ENCODE data around the gene CDH13. TPM values are rescaled to one million over a fixed set of nuclear protein-coding genes. Genes with fewer than 3 reads are reported as not detected.

The CDH13 gene
- total and polyA plus RNA-seq, 2 experiments from 2014 or later = 1.2 to 1.5 TPM

DNA sequence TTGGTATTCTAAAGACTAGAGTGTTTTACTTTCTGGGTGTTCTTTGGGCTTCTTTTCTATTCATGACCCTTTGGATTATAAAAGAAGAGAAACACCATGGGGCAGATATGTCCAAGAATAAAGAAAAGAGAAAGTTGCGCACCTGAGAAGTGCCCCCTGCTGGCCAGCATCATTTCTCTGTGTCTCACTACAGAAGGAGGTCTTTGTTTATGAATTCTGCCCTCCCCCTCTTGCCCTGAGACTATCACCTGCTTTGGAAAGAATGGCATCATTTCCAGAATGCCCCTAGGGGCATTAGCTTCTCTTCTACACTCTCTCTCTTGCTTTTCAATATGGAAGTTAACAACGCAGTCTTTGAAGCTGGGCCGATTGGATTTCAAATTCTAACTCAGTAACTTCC lies 45.0 kb downstream of the CDH13 start:
- H3K27ac ChIP-seq = no peak overlapping the region
- H4K20me1 ChIP-seq (ENCODE audit: insufficient read depth, poor library complexity, severe bottlenecking) = no peaks in the 10 kb centered on the region
- no peaks in the 10 kb centered on the region for H3K9me2 ChIP-seq (replicated peaks; ENCODE audit: insufficient read depth)
- DNase-seq (ENCODE audit: low spot score) = no peak
- no peaks in the 10 kb centered on the region for H3K9me3 ChIP-seq (ENCODE audit: low read depth)
- peak; percentile 15 for TF ChIP-seq CTCF (IDR thresholded peaks at IDR 0.05; ENCODE audit: poor library complexity)
- no peak for TF ChIP-seq EZH2phosphoT487 (IDR thresholded peaks at IDR 0.05; ENCODE audit: low read depth, severe bottlenecking, unreplicated experiment)
- no peak overlapping the region for H2AFZ ChIP-seq
- no peak overlapping the region for H3K4me2 ChIP-seq
- no peaks in the 10 kb centered on the region for H3K4me1 ChIP-seq (ENCODE audit: insufficient read depth)
- no peaks in the 10 kb centered on the region for H3K27me3 ChIP-seq
- no peaks in the 10 kb centered on the region for H3K36me3 ChIP-seq (replicated peaks; ENCODE audit: insufficient read depth, low read depth)
- H3K79me2 ChIP-seq = no peaks in the 10 kb centered on the region
- WGBS (ENCODE audit: low lambda C conversion rate, missing lambda C conversion rate) = 94% methylated on average over 3 of the region's 3 CpGs
- no peak overlapping the region for H3K4me3 ChIP-seq

- 96% methylated on average over 3 of the region's 3 CpGs for WGBS (ENCODE audit: low lambda C conversion rate, missing lambda C conversion rate)
- TF ChIP-seq EZH2phosphoT487 (IDR thresholded peaks at IDR 0.05; ENCODE audit: low read depth, severe bottlenecking, unreplicated experiment) = no peak
- TF ChIP-seq EZH2 (IDR thresholded peaks at IDR 0.05; ENCODE audit: borderline replicate concordance) = no peak
- no peak for TF ChIP-seq CTCF (IDR thresholded peaks at IDR 0.05; ENCODE audit: poor library complexity)
- Histone ChIP-seq H3K27ac (no peak overlapping the region), H3K27me3 (no peaks in the 10 kb centered on the region), H3K4me1 (ENCODE audit: insufficient read depth) (no peaks in the 10 kb centered on the region), H3K4me2 (no peak overlapping the region), H3K9me2 (replicated peaks; ENCODE audit: insufficient read depth) (no peaks in the 10 kb centered on the region), H2AFZ (no peak overlapping the region), H3K4me3 (no peak overlapping the region), H3K36me3 (replicated peaks; ENCODE audit: insufficient read depth, low read depth) (no peaks in the 10 kb centered on the region), H3K9me3 (ENCODE audit: low read depth) (no peaks in the 10 kb centered on the region), H4K20me1 (ENCODE audit: insufficient read depth, poor library complexity, severe bottlenecking) (no peaks in the 10 kb centered on the region), H3K79me2 (no peaks in the 10 kb centered on the region)
- no peak for DNase-seq (ENCODE audit: low spot score)
These were observed 45.9 kb downstream of the CDH13 start for GRCh38 chr16:82672676-82673075.

DNA sequence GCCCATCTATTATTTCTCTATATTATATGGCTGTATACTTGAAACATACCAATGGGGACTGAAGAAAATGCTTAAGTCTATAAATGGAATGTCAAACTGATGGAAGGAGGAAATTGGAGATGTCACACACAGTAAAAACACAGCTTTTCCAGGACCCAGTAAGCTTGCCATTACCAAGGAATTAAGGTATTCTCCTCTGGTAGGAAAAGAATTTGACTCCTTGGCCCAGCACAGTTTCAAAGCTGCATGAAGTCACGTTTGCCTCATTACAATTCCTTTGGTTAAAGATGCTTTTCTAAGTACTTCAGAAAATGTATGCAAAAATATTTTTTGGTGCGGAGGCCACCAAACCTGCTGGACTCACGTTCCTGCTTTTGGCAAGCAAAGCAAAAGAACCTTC lies 48.5 kb downstream of the CDH13 start:
- 68% methylated on average over 3 of the region's 3 CpGs for WGBS (ENCODE audit: low lambda C conversion rate, missing lambda C conversion rate)
- H4K20me1 ChIP-seq (ENCODE audit: insufficient read depth, poor library complexity, severe bottlenecking) = no peaks in the 10 kb centered on the region
- no peak for TF ChIP-seq CTCF (IDR thresholded peaks at IDR 0.05; ENCODE audit: poor library complexity)
- TF ChIP-seq EZH2phosphoT487 (IDR thresholded peaks at IDR 0.05; ENCODE audit: low read depth, severe bottlenecking, unreplicated experiment) = no peak
- no peak for TF ChIP-seq EZH2 (IDR thresholded peaks at IDR 0.05; ENCODE audit: borderline replicate concordance)
- H3K4me3 ChIP-seq = no peak overlapping the region
- no peak overlapping the region for H3K27ac ChIP-seq
- H3K79me2 ChIP-seq = no peaks in the 10 kb centered on the region
- no peaks in the 10 kb centered on the region for H3K9me3 ChIP-seq (ENCODE audit: low read depth)
- H3K27me3 ChIP-seq = no peaks in the 10 kb centered on the region
- H2AFZ ChIP-seq = no peak overlapping the region
- no peak overlapping the region for H3K4me2 ChIP-seq
- H3K9me2 ChIP-seq (replicated peaks; ENCODE audit: insufficient read depth) = no peaks in the 10 kb centered on the region
- no peaks in the 10 kb centered on the region for H3K4me1 ChIP-seq (ENCODE audit: insufficient read depth)
- DNase-seq (ENCODE audit: low spot score) = no peak
- no peaks in the 10 kb centered on the region for H3K36me3 ChIP-seq (replicated peaks; ENCODE audit: insufficient read depth, low read depth)

DNA sequence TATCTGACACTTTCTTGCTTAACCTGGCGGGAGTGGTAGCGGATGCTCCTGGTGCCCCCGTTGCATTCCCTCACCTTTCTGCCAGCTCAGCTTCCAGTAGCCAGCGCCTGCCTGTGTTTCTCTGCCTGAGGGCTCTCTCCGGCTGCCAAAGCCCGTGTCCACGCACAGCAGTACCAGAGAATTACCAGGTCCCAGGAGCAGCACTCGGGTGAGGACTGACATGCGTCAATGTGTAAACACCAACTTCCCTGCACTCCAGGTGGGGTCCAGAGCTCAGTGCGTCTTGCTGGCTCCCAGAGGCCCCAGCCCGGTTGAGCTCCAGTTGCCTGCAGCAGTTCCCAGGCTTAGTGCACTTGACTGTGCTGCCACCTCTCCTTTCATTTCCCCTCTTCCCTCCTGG lies 54.8 kb downstream of the CDH13 start:
- Histone ChIP-seq H3K9me2 (replicated peaks; ENCODE audit: insufficient read depth) (no peaks in the 10 kb centered on the region), H3K79me2 (no peaks in the 10 kb centered on the region), H3K4me2 (no peak overlapping the region), H3K4me1 (ENCODE audit: insufficient read depth) (no peaks in the 10 kb centered on the region), H4K20me1 (ENCODE audit: insufficient read depth, poor library complexity, severe bottlenecking) (no peaks in the 10 kb centered on the region), H2AFZ (no peak overlapping the region), H3K27ac (no peak overlapping the region), H3K27me3 (no peaks in the 10 kb centered on the region), H3K9me3 (ENCODE audit: low read depth) (no peaks in the 10 kb centered on the region), H3K4me3 (no peak overlapping the region), H3K36me3 (replicated peaks; ENCODE audit: insufficient read depth, low read depth) (no peaks in the 10 kb centered on the region)
- 48% methylated on average over 11 of the region's 11 CpGs for WGBS (ENCODE audit: low lambda C conversion rate, missing lambda C conversion rate)
- TF ChIP-seq EZH2 (IDR thresholded peaks at IDR 0.05; ENCODE audit: borderline replicate concordance) (no peak), EZH2phosphoT487 (IDR thresholded peaks at IDR 0.05; ENCODE audit: low read depth, severe bottlenecking, unreplicated experiment) (no peak), CTCF (IDR thresholded peaks at IDR 0.05; ENCODE audit: poor library complexity) (no peak)
- DNase-seq (ENCODE audit: low spot score) = peak; percentile 41

All from hepatocyte (in vitro differentiated cells).